ENCODE measurements around the gene PIK3R3. TPM values are rescaled to one million over a fixed set of nuclear protein-coding genes. Genes with fewer than 3 reads are reported as not detected.

PIK3R3 gene
- 10 to 100 TPM; 24.6 to 29.3 (median 25.0) TPM for polyA plus RNA-seq (ENCODE audit: insufficient read length in 3 of 3)
- long read RNA-seq, donor 1, full-length matches to known transcripts: 3 of 3 reads
- long read RNA-seq, donor 1, partial matches to known transcripts: 0 of 3 reads
- long read RNA-seq, donor 1, other reads (novel, unspliced or antisense): 0 of 3 reads
- long read RNA-seq, donor 2, full-length matches to known transcripts: 5 of 5 reads
- long read RNA-seq, donor 2, partial matches to known transcripts: 0 of 5 reads
- long read RNA-seq, donor 2, other reads (novel, unspliced or antisense): 0 of 5 reads
- long read RNA-seq, donor 3, partial matches to known transcripts: 0 of 1 reads
- long read RNA-seq, donor 3, other reads (novel, unspliced or antisense): 0 of 1 reads
- long read RNA-seq, donor 4, full-length matches to known transcripts: 4 of 4 reads
- long read RNA-seq, donor 4, partial matches to known transcripts: 0 of 4 reads
- long read RNA-seq, donor 4, other reads (novel, unspliced or antisense): 0 of 4 reads
- long read RNA-seq, donor 5, full-length matches to known transcripts: 2 of 2 reads
- long read RNA-seq, donor 5, partial matches to known transcripts: 0 of 2 reads
- long read RNA-seq, donor 5, other reads (novel, unspliced or antisense): 0 of 2 reads
- long read RNA-seq, donor 6, full-length matches to known transcripts: 2 of 2 reads
- long read RNA-seq, donor 6, partial matches to known transcripts: 0 of 2 reads
- long read RNA-seq, donor 6, other reads (novel, unspliced or antisense): 0 of 2 reads
- long read RNA-seq, donor 7, full-length matches to known transcripts: 2 of 8 reads
- long read RNA-seq, donor 7, partial matches to known transcripts: 6 of 8 reads
- long read RNA-seq, donor 7, other reads (novel, unspliced or antisense): 0 of 8 reads
- long read RNA-seq, donor 8, full-length matches to known transcripts: 2 of 2 reads
- long read RNA-seq, donor 8, partial matches to known transcripts: 0 of 2 reads
- long read RNA-seq, donor 8, other reads (novel, unspliced or antisense): 0 of 2 reads
- long read RNA-seq, donor 9, full-length matches to known transcripts: 4 of 4 reads
- long read RNA-seq, donor 9, partial matches to known transcripts: 0 of 4 reads
- long read RNA-seq, donor 9, other reads (novel, unspliced or antisense): 0 of 4 reads
- long read RNA-seq, donor 10, full-length matches to known transcripts: 2 of 2 reads
- long read RNA-seq, donor 10, partial matches to known transcripts: 0 of 2 reads
- long read RNA-seq, donor 10, other reads (novel, unspliced or antisense): 0 of 2 reads
- long read RNA-seq, donor 11, full-length matches to known transcripts: 1 of 1 reads
- long read RNA-seq, donor 11, partial matches to known transcripts: 0 of 1 reads
- long read RNA-seq, donor 11, other reads (novel, unspliced or antisense): 0 of 1 reads
- long read RNA-seq, donor 12, full-length matches to known transcripts: 4 of 4 reads
- long read RNA-seq, donor 12, partial matches to known transcripts: 0 of 4 reads
- long read RNA-seq, donor 12, other reads (novel, unspliced or antisense): 0 of 4 reads
- long read RNA-seq, donor 13: 0 reads
- long read RNA-seq, donor 14: 0 reads
- long read RNA-seq, donor 15, full-length matches to known transcripts: 2 of 2 reads
- long read RNA-seq, donor 15, partial matches to known transcripts: 0 of 2 reads
- long read RNA-seq, donor 15, other reads (novel, unspliced or antisense): 0 of 2 reads
- long read RNA-seq, donor 16, full-length matches to known transcripts: 3 of 3 reads
- long read RNA-seq, donor 16, partial matches to known transcripts: 0 of 3 reads
- long read RNA-seq, donor 16, other reads (novel, unspliced or antisense): 0 of 3 reads

DNA sequence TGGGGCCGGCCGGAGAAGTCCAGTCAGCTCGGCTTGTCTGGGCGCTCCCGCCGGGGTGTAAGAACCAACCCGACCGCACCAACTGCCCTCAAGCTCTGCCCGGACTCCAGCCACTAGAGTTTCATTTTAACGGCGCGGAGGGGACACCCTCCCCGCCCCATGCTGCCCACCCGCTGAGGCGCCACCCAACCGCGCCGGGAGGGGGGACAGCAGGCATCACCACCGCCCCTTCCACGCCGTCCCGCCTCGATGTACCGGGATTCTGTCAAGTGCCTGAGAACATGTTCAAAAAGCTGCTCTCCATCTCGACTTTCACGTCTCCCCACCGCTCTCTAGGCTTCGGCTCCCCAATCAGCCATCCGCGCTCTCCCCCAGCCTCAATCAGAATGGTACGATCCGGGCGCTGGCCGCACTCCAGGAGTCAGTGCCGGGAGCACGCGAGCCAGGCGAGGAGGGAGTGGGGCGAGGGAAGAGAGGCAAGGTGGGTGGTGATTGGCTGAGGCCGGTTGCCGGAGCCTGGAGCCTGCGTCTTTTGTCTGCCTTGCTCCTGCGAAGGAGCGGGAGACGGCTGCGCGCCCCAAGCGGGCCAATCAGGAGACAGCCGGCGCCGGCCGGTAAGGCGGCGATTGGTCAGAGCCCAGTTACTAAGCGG, at the start of gene PIK3R3:
Gene PIK3R3, minus strand, starts transcription at position 101 of the 652 bp plus-strand sequence. CDS start 677 bp downstream, outside the sequence.
- DNase-seq: peak; percentile 98

DNA sequence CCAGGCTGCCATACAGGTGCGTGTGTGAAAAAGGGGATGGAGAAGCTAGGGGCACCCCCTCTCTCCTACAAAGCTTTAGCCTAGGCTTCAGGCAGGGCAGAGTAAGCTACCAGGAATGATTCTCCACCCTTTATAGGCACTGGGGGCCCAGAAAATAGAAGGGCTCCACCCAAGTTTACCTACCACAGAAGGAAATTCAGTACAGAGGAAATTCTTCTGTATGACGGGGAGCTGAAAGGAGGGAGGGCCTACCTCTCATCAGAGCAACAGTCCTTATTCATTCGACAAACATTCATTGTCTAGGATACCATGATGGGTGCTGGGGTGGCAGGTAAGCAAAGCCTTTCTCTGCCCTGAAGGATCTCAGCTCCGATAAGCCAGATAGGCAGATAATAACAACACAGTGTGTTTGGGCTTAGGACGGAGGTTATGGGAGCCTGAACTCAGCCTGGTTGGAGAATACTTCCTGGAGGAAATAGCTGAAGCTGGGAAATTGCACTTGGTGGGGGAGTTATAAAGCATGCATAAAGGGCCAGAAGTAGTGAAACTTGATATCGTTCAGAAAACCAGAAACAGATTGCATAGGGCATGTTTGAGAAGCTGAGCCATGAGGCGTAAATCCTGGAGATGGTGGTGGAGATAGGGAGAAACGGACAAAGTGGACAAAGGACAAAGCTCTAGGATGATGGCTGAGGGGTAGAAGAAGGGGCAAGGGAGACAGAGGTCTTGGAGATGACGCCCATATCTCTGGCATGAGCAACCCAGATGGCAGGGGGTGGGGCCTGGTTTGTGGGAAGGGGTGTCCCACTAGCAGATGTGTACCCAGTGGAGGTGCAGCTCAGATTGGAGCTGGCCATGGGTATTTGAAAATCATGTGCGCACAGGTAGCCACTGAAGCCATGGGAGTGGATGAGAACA, 49.2 kb upstream of the PIK3R3 start:
- no peak for DNase-seq

DNA sequence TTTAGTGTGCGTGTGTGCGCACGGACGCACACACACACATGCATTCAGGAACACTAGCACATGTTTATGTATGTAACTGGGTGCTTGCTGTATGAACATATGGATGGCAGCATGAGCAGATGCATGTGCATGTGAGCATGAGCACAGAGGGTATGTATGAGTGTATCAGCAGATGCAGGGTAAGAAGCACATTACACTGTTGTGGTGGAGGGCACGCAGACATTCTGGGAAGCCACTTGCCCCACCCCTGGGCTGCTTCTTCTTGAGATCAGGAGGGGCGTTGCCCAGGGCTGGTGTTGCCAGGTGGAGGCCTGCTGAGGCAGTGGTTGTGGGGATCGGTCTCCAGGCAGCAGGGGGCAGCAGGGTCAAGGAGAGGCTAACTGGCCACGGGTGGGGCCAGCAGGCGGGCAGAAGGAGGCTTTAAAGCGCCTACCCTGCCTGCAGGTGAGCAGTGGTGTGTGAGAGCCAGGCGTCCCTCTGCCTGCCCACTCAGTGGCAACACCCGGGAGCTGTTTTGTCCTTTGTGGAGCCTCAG, 47.7 kb upstream of the PIK3R3 start:
- DNase-seq: no peak

DNA sequence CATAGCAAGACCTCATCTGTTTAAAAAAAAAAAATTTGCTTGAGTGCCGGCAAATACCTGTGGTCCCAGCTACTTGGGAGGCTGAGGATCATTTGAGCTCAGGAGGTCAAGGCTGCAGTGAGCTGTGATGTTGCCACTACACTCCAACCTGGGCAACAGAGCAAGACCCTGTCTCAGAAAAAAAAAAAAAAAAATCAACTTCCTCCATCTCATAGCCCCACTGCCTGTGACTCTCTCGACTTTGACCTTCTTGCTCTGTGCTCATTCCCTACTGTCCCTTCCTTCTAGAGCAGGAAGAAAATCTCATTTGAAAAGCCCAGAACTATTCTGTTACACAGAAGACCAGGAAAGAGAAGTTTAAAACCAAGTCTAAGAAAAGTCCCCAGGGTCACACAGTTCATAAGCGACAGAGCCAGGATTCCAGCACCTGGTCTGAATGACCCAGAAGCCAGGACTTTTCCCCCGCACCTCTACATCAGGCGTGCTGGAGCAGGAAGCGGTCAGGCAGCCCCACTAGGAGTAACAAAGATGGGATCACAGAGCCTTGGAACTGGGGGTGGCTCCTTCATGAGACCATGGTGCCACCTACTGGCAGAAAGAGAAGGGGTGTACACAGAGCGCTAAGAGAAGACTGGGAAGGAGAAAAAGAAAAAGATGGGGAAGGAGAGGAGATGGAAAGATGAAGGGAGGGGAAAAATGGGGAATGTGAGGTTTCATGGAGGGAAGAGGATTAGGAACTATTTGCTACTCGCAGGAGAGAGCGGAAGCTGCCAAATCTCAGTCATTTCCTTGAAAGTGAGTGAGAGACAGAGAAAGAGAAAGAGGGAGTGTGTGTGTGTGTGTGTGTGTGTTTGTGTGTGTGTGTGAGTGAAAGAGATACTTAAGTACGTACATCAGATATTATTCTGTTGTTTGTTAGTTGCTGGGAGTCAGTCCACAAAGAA, 47.0 kb upstream of the PIK3R3 start:
- peak; percentile 89 for DNase-seq

DNA sequence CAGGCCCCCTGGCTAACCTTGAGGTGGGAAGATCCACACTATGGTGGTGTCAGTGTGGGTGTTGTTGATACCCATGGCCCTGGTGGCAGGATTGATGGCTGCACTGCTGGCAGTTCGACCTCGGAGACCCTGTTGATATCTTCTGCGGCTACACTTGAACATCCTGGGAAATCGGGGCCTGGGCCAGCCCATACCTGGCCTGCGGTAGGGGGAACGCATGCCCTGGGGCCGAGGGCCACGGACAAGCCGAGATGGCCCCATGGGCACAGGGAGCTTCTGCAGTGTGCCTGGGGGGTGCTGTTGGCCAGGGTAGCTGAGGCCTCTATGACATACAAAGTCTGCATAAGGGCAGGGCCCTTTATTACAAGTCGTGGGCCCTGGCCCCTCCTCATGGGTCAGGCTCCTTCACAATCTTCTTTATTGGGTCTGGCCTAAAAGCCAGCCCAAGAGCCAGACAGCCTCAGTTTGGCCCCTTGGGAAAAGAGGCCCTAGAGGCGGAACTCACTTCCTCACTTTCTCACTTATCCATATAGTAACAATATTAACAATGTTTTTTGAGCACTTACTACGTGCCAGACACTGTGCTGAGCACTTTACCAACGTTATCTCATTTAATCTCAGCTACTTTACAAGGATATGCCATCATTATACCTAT, 43.9 kb upstream of the PIK3R3 start, which contains the start of gene P3R3URF:
Gene P3R3URF, minus strand, starts transcription at position 278 of the 655 bp plus-strand sequence. Its CDS starts 17 bp downstream, at position 261.
- no peak for DNase-seq

DNA sequence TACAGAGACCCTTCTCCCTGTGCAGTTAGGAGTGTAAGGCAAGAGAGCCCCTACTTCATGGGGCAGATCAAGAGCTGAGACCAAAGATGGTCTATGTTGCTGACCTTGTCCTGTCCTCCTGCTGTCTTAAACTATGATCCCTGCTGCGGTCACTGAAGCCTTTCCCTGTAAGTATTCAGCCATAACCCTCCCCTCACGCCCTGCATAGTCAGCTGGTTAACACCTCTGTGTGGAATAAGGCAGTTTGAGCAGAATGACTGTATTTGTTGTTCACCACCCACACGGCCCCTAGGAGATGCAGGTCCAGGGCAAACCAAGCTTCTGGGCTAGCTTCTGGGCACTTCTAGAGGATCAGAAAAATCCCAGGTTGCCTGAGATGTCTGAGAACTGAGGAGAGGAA, 42.8 kb upstream of the PIK3R3 start:
- DNase-seq: no peak

DNA sequence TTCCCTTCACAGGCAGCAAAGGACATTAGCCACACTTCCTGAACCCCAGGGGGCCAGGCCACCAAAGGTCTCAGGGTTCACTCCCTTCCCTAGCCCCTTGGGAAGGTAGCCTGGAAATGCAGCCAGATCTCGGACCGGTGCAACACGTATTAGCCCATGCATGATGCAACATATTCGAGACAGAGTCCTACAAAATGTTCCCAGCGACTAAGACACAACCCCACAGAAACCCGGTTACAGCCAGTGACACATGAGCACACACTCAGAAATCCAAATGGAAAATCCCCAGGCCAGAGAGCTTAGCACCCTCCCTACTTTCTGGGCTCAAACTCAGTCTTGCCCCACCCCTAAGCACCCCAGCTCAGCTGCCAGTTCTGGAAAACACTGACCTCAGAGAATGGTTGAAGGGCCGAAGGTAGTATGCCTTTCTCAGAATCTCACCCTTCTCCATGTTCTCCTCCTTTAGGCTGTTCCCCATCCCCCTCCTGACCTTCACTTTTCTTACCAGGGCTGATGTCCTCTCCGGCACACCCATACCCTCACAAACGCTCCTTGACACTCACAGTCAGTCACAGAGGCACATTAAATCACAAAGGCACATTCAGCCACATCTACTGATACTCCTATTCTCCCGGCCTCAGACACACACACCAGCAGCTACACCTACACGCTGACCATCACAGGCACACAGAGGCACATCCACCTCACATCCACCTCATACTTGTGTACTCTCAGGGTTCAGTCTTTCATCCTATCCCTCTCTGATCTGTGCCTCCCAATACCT, 42.2 kb upstream of the PIK3R3 start, which contains the start of gene TSPAN1:
Gene TSPAN1, plus strand, starts transcription at position 640 of the 784 bp plus-strand sequence. CDS start 6,021 bp downstream, outside the sequence.
- no peak for DNase-seq

DNA sequence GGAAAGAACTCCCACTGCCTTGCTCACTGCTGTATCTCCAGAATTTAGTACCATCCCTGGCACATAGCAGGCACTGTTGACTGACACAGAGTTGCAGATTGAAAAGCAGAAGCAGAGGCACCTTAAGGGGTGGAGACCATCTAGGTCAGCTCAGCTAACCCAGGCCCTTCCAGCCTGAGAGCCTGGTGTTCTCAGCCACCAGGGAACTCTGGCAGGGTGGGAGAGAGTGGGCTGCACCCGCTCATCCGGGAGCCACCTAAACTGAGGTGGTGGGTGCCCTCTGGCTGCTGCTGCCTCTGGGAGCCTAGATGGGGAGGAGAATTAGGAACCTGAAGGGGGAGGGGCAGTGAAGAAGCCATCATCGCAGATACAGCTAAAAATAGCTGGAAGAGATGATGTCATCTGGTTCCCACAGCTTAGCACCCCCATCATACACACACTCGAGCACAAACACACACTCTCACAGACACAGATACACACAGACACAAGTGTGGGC, 41.0 kb upstream of the PIK3R3 start:
- no peak for DNase-seq

DNA sequence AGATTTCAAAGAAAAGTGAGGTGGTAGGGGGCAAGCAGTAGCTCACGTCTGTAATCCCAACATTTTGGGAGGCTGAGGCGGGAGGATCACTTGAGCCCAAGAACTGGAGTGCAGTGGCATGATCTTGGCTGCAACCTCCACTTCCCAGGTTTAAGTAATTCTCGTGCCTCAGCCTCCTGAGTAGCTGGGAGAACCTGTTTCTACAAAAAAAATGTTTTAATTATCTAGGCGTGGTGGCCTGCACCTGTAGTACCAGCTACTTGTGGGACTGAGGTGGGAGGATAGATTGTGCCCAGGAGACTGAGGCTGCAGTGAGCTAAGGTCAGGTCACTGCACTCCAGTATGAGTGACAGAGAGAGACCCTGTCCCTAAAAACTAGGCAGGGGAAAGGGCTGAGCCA, 39.9 kb upstream of the PIK3R3 start:
- no peak for DNase-seq

DNA sequence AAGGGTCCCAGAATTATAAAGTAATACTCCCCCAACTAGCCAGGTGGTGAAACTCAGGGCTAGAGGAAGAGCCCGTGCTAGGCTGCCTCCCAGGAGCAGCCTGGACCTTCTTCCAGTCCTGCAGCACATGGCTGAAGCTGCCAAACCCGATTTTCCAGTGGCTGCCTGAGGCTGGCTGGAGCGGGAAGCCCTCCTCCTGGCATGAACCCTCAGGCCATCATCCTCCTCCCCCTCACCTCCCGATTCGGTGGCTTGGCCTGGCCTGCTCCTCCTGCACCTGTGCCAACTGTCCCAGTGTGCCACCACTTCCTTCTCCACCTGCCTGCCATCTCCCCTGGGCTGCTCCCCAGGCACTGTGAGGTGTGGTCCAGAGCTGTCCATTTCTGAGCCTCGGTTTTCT, 39.4 kb upstream of the PIK3R3 start:
- peak; percentile 58 for DNase-seq

DNA sequence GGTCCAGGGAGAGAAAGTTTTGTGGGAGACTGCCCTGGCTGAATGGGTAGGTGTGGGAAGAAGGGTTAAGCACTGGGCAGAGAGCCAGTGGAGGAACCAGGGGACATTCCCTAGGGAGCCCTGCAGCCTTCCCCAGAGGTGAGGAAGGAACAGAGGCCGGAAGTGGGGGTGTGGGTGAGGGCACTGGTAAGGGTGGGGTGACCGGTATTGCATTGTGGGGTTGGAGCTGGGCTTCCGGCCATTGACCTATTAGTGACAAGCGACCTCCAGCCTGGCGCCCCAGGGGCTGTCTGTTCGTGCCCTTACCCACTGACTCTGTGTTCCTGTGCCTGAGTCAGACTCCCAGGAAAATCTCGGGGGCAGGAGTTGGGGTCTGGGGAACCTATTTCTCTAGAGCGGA, 38.9 kb upstream of the PIK3R3 start:
- DNase-seq: no peak

DNA sequence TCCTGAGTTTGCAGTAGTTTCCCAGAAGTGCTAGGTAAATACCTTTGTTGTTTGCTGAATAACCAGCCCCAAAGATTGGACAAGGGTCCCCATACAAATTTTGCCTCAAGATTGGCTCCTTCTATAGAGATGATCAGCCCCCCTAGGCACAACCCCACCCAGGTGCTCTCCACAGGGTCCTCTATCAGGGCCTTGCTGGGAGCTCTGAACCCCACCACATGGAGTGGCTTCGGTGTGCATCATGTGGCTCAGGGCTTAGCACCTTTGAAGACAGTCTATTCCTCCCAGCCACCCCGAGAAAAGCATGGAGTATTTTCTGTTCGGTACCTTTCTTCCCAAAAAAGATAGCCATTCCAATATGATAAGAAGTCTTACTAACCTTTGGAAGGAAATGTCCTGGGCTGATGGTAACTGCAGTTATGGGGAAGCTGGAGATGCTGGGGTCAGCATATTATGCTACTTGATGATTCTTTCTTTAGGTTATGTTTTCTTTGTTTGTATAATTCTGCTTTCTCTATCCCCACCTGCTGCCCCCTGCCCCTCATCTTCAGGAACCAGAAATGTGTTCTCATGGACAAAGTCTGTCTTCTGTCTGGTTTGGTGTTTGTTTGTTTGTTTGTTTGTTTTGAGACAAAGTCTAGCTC, 37.5 kb upstream of the PIK3R3 start:
- DNase-seq: no peak

DNA sequence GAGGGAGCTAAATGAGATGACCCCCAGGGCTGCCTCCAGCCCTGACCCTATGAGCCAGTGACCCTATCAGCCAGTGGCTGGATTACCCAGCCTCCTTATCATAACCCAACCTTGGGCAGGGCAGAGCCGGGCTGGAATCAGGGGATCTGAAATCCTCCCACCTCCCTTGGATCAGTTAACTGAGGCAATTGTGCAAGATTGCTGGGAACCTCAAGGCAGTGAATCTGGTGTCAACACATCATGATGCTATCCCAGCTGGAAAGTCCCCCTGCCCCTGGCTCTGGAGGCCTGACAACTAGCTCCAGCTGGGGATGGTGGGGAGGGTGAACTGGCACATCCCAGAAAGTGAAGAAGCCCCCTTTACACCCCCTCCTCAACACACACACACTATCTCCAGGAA, 36.0 kb upstream of the PIK3R3 start:
- DNase-seq: no peak

DNA sequence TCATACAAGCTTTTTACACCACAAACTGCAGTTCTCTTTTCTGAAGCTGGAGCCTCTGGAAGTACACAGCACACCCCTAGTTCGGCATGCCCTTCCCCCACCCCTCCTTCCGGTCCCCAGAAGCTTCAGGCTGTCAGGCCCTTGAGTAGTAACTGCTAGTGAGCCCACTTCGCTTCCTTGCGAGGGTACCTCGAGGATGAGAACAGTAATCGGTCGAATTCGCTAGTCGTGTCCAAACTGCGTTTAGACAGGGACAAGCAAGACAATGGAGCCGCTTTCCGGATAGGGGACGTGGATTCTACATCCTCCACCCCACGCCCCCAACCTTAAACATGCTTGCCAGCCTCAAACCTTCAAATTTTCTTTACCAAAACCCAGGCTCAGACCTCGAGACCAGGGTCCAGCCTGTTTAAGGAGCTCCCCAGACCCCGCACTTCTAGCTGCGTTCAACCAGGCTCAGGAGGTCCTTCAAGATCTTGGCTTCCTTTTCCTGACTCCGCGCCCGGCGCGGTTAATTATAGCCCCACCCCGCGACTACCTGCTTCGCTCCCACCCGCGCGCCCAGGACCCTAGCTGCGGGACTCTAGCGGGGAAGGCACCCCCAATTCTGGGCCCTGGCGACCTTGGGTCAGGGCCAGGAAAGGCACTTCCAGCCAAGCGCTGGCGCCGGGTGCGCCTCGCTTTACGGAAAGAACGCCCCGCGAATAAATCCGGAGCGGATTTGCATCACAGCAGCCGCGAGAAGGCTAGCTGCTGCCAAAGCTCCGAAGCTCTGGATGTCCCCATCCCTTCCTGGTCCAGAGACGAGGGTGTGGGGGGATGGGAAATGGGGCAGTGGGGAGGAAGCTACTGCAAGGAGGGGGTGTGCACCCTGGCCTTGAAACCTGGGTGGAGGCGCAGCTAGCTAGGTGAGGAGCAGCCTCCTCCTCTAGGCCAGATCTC, 34.4 kb upstream of the PIK3R3 start:
- no peak for DNase-seq
